Vagina (tissue), 2 donors: ENCODE results near the gene ZNF543. TPM values are rescaled to one million over a fixed set of nuclear protein-coding genes. Genes with fewer than 3 reads are reported as not detected.

Experiments
- DNase-seq, 2 donors: peaks; one replicate each; pipeline ENCODE4 v3.0.0-alpha.2; 2017; ENCODE audit errors: extremely low spot score in 2 of 2
- H3K27ac ChIP-seq: fragments of 200-600 bp; sonication (generic); one replicate; pipeline ENCODE4 v1.5.1; 2019
- H3K27me3 ChIP-seq: fragments of 200-600 bp; sonication (generic); one replicate; pipeline ENCODE4 v1.5.1; 2019
- H3K36me3 ChIP-seq, 2 donors: fragments of 200-600 bp; sonication (generic); one replicate each; pipeline ENCODE4 v1.5.1; 2017 to 2019
- H3K4me1 ChIP-seq: fragments of 200-600 bp; sonication (generic); one replicate; pipeline ENCODE4 v1.5.1; 2019
- H3K4me3 ChIP-seq, 2 donors: fragments of 200-600 bp; sonication (generic); 1 replicate in 1 of 2; 2 replicates in 1 of 2; pipeline ENCODE4 v1.5.1; 2016 to 2019
- H3K9me3 ChIP-seq: fragments of 200-600 bp; sonication (generic); one replicate; pipeline ENCODE4 v1.5.1; 2019
- CTCF ChIP-seq, 3 experiments: fragments of 450-650 bp in 2 of 3; fragments of 200-600 bp in 1 of 3; sonication (generic) in 1 of 3; IDR thresholded peaks; one replicate each; pipeline ENCODE4 v1.5.1; 2017 to 2019; ENCODE audit warnings: antibody characterized with exemption in 3 of 3, mild to moderate bottlenecking in 2 of 3, moderate library complexity in 2 of 3
- POLR2A ChIP-seq, 2 donors: fragments of 450-650 bp; IDR thresholded peaks; one replicate each; pipeline ENCODE4 v1.6.1; 2017; ENCODE audit warnings: antibody characterized with exemption in 2 of 2, mild to moderate bottlenecking in 2 of 2, moderate library complexity in 2 of 2
- POLR2AphosphoS5 ChIP-seq, 2 donors: sonication (generic); formaldehyde crosslinking; IDR thresholded peaks; one replicate each; pipeline ENCODE4 v1.9.0; 2017; ENCODE audit warnings: antibody characterized with exemption in 2 of 2, mild to moderate bottlenecking in 2 of 2, low read depth in 1 of 2; ENCODE audit not compliant: insufficient read depth in 1 of 2
- intact Hi-C: fragments of 100-400 bp; cut with DNase I; formaldehyde crosslinking; loops from one replicate; pipeline ENCODE4 v1.15.1; 2023
- total RNA-seq: library from RNA; depleted of rRNA; stranded (reverse); fragments of >200 nt; gene quantifications from one replicate; pipeline ENCODE4 v1.2.3, GENCODE V29; 2016

The ZNF543 gene
- total RNA-seq, 1 donor from 2014 or later: 6.9 TPM

- Histone ChIP-seq H3K27me3 (no peaks in the 10 kb centered on the region), H3K4me3 (peak overlapping the region; percentile 88 to 98), H3K36me3 (peaks cover 0 to 10% of the 10 kb centered on the region in 2 donors), H3K4me1 (peaks cover 40% of the 10 kb centered on the region), H3K27ac (peak overlapping the region; percentile 89), H3K9me3 (no peaks in the 10 kb centered on the region)
- intact Hi-C loops: no loop called here
- TF ChIP-seq POLR2A (IDR thresholded peaks at IDR 0.05): peak in 1 of 2 donors; percentile 21
- TF ChIP-seq CTCF (IDR thresholded peaks at IDR 0.05): no peak
- TF ChIP-seq POLR2AphosphoS5 (IDR thresholded peaks at IDR 0.05; ENCODE audit: insufficient read depth in 1 of 2, low read depth in 1 of 2): peak in 1 of 2 donors; percentile 84
- peak in 1 of 2 donors; percentile 95 for DNase-seq
These were observed 40.7 kb upstream of the ZNF543 start for GRCh38 chr19:57279418-57280164.

GRCh38 chr19:57280165-57280961 is 39.9 kb upstream of the ZNF543 start, which contains the start of gene ZNF460:
Gene ZNF460, plus strand, starts transcription at chr19:57280485. Its CDS starts 322 bp downstream, at chr19:57280807.
- TF ChIP-seq CTCF (IDR thresholded peaks at IDR 0.05) (peak in 1 of 3 experiments; percentile 34), POLR2AphosphoS5 (IDR thresholded peaks at IDR 0.05; ENCODE audit: insufficient read depth in 1 of 2, low read depth in 1 of 2) (peak; percentile 58 to 96), POLR2A (IDR thresholded peaks at IDR 0.05) (peak in 1 of 2 donors; percentile 25)
- Histone ChIP-seq H3K36me3 (peaks cover 3 to 17% of the 10 kb centered on the region in 2 donors), H3K4me1 (peaks cover 40% of the 10 kb centered on the region), H3K27ac (peak within 1 kb of the TSS; percentile 89), H3K27me3 (no peaks in the 10 kb centered on the region), H3K9me3 (no peaks in the 10 kb centered on the region), H3K4me3 (peak within 1 kb of the TSS; percentile 88 to 98)
- DNase-seq: peak in 1 of 2 donors; percentile 97
- intact Hi-C loops: no loop called here

GRCh38 chr19:57280962-57281400 is 39.3 kb upstream of the ZNF543 start:
- peak overlapping the region; percentile 88 to 98 for H3K4me3 ChIP-seq
- H3K27ac ChIP-seq: peak overlapping the region; percentile 89
- no peak for DNase-seq
- no peaks in the 10 kb centered on the region for H3K27me3 ChIP-seq
- H3K4me1 ChIP-seq: peaks cover 40% of the 10 kb centered on the region
- TF ChIP-seq CTCF (IDR thresholded peaks at IDR 0.05) (no peak), POLR2A (IDR thresholded peaks at IDR 0.05) (no peak), POLR2AphosphoS5 (IDR thresholded peaks at IDR 0.05; ENCODE audit: insufficient read depth in 1 of 2, low read depth in 1 of 2) (no peak)
- intact Hi-C loops: no loop called here
- H3K9me3 ChIP-seq: no peaks in the 10 kb centered on the region
- H3K36me3 ChIP-seq: peaks cover 5 to 23% of the 10 kb centered on the region in 2 donors

- peaks cover 5 to 35% of the 10 kb centered on the region in 2 donors for H3K36me3 ChIP-seq
- H3K4me1 ChIP-seq: peaks cover 40% of the 10 kb centered on the region
- no peaks in the 10 kb centered on the region for H3K27me3 ChIP-seq
- intact Hi-C loops: no loop called here
- peak overlapping the region; percentile 0 to 88 for H3K4me3 ChIP-seq
- TF ChIP-seq POLR2AphosphoS5 (IDR thresholded peaks at IDR 0.05; ENCODE audit: insufficient read depth in 1 of 2, low read depth in 1 of 2) (peak in 1 of 2 donors; percentile 37), POLR2A (IDR thresholded peaks at IDR 0.05) (no peak), CTCF (IDR thresholded peaks at IDR 0.05) (no peak)
- no peak overlapping the region for H3K27ac ChIP-seq
- DNase-seq: no peak
- H3K9me3 ChIP-seq: no peaks in the 10 kb centered on the region
These were observed 38.1 kb upstream of the ZNF543 start for GRCh38 chr19:57282011-57282643.
